Measurements from ENCODE around the gene CSF3R. TPM values are rescaled to one million over a fixed set of nuclear protein-coding genes. Genes with fewer than 3 reads are reported as not detected.
A peak's percentile ranks its signal among the peaks of the same experiment; 100 is the strongest.

The CSF3R gene
- total and polyA plus RNA-seq, 3 experiments from 2014 or later, result 0.11 to 0.40 TPM; not detected in 1

- Mint-ChIP-seq H3K27ac (no peak overlapping the region), H3K36me3 (peaks cover 0 to 5% (median 0%) of the 10 kb centered on the region in 3 donors), H3K4me3 (no peak overlapping the region), H3K4me1 (no peaks in the 10 kb centered on the region), H3K9me3 (no peaks in the 10 kb centered on the region), H3K27me3 (peaks cover 0 to 2% of the 10 kb centered on the region in 2 donors)
- DNase-seq, result no peak
- Histone ChIP-seq H3K27ac (ENCODE audit: low read depth, low read length) (no peak overlapping the region), H3K9me3 (ENCODE audit: low read length) (no peaks in the 10 kb centered on the region), H3K27me3 (ENCODE audit: insufficient read depth, low read length, poor library complexity, severe bottlenecking) (no peaks in the 10 kb centered on the region), H3K4me1 (ENCODE audit: insufficient read depth, low read length) (no peaks in the 10 kb centered on the region), H3K36me3 (ENCODE audit: insufficient read depth, low read length) (no peaks in the 10 kb centered on the region), H3K4me3 (ENCODE audit: low read length) (no peak overlapping the region)
- ChIA-PET POLR2A (no interaction called here), CTCF (interaction anchor here (0.6 kb wide), 1 partner anchor 21 kb away, joined by 3 read pairs; no protein-coding TSS in a partner anchor)
These were observed 50.1 kb downstream of the CSF3R start for GRCh38 chr1:36432616-36433015.

DNA sequence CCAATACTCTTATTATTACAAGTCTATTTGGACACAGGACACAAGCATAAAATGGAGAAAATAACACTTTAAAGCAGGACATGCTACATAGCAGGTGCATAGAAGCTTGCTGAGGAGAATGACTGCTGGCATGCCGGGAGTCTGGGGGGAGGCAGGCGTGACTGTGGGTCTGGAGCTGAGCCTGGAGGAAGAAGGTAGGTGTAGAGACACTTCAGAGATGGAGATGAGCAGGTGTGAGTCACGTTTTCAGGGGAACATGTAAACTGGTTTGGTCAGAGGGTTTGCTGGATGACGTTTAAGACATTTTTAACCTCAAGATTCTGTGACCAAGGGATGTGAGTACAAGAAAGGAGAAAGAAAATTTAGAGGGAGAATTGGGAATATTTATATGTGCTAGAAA is 56.9 kb downstream of the CSF3R start:
- H3K9me3 Mint-ChIP-seq, result no peaks in the 10 kb centered on the region
- POLR2A ChIA-PET, result no interaction called here
- peaks cover 0 to under 1% of the 10 kb centered on the region in 2 donors for H3K27me3 Mint-ChIP-seq
- peaks cover 5% of the 10 kb centered on the region for H3K4me1 ChIP-seq (ENCODE audit: insufficient read depth, low read length)
- H3K27me3 ChIP-seq (ENCODE audit: insufficient read depth, low read length, poor library complexity, severe bottlenecking), result no peaks in the 10 kb centered on the region
- H3K4me1 Mint-ChIP-seq, result peaks cover 5 to 6% (median 6%) of the 10 kb centered on the region in 3 donors
- CTCF ChIA-PET, result no interaction called here
- H3K9me3 ChIP-seq (ENCODE audit: low read length), result no peaks in the 10 kb centered on the region
- peak overlapping the region in 3 of 8 donors; percentile 8 to 54 (median 22) for H3K27ac Mint-ChIP-seq
- no peak overlapping the region for H3K4me3 ChIP-seq (ENCODE audit: low read length)
- H3K27ac ChIP-seq (ENCODE audit: low read depth, low read length), result no peak overlapping the region
- no peak overlapping the region for H3K4me3 Mint-ChIP-seq
- H3K36me3 ChIP-seq (ENCODE audit: insufficient read depth, low read length), result no peaks in the 10 kb centered on the region
- H3K36me3 Mint-ChIP-seq, result peaks cover 0 to under 1% (median 0%) of the 10 kb centered on the region in 3 donors
- no peak for DNase-seq

- H3K4me3 ChIP-seq (ENCODE audit: low read length), result no peak overlapping the region
- no peaks in the 10 kb centered on the region for H3K36me3 ChIP-seq (ENCODE audit: insufficient read depth, low read length)
- Mint-ChIP-seq H3K9me3 (no peaks in the 10 kb centered on the region), H3K36me3 (no peaks in the 10 kb centered on the region), H3K27me3 (no peaks in the 10 kb centered on the region), H3K4me3 (no peak overlapping the region), H3K27ac (peak overlapping the region in 2 of 8 donors; percentile 89 to 96), H3K4me1 (peaks cover 11 to 13% (median 13%) of the 10 kb centered on the region in 3 donors)
- H3K27me3 ChIP-seq (ENCODE audit: insufficient read depth, low read length, poor library complexity, severe bottlenecking), result no peaks in the 10 kb centered on the region
- ChIA-PET POLR2A (no interaction called here), CTCF (interaction anchor here (1.2 to 2.6 kb wide), 4 partner anchors 22 to 272 kb away, joined by 3 to 23 read pairs (median 4); no protein-coding TSS in a partner anchor)
- DNase-seq, result no peak
- H3K27ac ChIP-seq (ENCODE audit: low read depth, low read length), result no peak overlapping the region
- H3K4me1 ChIP-seq (ENCODE audit: insufficient read depth, low read length), result peaks cover 23% of the 10 kb centered on the region
- no peaks in the 10 kb centered on the region for H3K9me3 ChIP-seq (ENCODE audit: low read length)
These were observed 61.1 kb downstream of the CSF3R start for GRCh38 chr1:36421649-36422048.

- peak; percentile 76 to 89 (median 83) for DNase-seq
- Histone ChIP-seq H3K9me3 (ENCODE audit: low read length) (no peaks in the 10 kb centered on the region), H3K36me3 (ENCODE audit: insufficient read depth, low read length) (no peaks in the 10 kb centered on the region), H3K27me3 (ENCODE audit: insufficient read depth, low read length, poor library complexity, severe bottlenecking) (no peaks in the 10 kb centered on the region), H3K4me1 (ENCODE audit: insufficient read depth, low read length) (peaks cover 23% of the 10 kb centered on the region), H3K27ac (ENCODE audit: low read depth, low read length) (no peak overlapping the region), H3K4me3 (ENCODE audit: low read length) (peak overlapping the region; percentile 33)
- Mint-ChIP-seq H3K9me3 (no peaks in the 10 kb centered on the region), H3K36me3 (no peaks in the 10 kb centered on the region), H3K4me3 (peak overlapping the region in 6 of 7 donors; percentile 58 to 77 (median 68)), H3K27me3 (no peaks in the 10 kb centered on the region), H3K27ac (peak overlapping the region; percentile 56 to 96 (median 88)), H3K4me1 (peaks cover 11 to 13% (median 13%) of the 10 kb centered on the region in 3 donors)
- CTCF ChIA-PET, result interaction anchor here (1.2 to 2.6 kb wide), 4 partner anchors 78 to 302 kb away, joined by 3 to 23 read pairs (median 12); no protein-coding TSS in a partner anchor
- POLR2A ChIA-PET, result no interaction called here
These were observed 61.8 kb downstream of the CSF3R start for GRCh38 chr1:36420836-36421317.

- H3K27me3 ChIP-seq (ENCODE audit: insufficient read depth, low read length, poor library complexity, severe bottlenecking), result no peaks in the 10 kb centered on the region
- no peak for DNase-seq
These were observed 62.3 kb downstream of the CSF3R start for GRCh38 chr1:36420409-36420808.

DNA sequence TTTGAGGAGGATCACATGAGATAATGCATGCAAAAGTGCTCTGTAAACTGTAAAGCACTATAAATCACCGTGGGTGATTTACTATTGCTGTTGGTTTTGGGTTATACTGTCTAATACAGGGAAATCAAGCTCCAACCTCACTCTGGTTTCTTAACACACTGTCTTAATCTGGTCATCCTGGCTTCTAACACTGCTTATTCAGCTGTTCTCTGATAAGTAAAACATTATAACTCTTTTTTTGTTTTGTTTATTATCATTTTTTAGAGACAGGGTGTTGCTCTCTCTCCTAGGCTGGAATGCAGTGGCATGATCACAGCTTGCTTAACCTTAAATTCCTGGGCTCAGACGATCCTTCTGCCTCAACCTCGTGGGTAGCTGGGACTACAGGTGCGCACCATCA is 63.1 kb downstream of the CSF3R start:
- CTCF ChIA-PET, result interaction anchor here (0.7 to 2.4 kb wide), 9 partner anchors 8 to 301 kb away, joined by 3 to 22 read pairs (median 4); partner anchors contain the start of genes OSCP1, SH3D21 and TRAPPC3
- no peak overlapping the region for H3K27ac ChIP-seq (ENCODE audit: low read depth, low read length)
- no peak for DNase-seq
- H3K4me1 ChIP-seq (ENCODE audit: insufficient read depth, low read length), result peaks cover 23% of the 10 kb centered on the region
- POLR2A ChIA-PET, result no interaction called here
- Mint-ChIP-seq H3K36me3 (no peaks in the 10 kb centered on the region), H3K9me3 (no peaks in the 10 kb centered on the region), H3K4me1 (peaks cover 11 to 13% (median 13%) of the 10 kb centered on the region in 3 donors), H3K27ac (no peak overlapping the region), H3K27me3 (no peaks in the 10 kb centered on the region), H3K4me3 (no peak overlapping the region)
- no peaks in the 10 kb centered on the region for H3K9me3 ChIP-seq (ENCODE audit: low read length)
- H3K36me3 ChIP-seq (ENCODE audit: insufficient read depth, low read length), result no peaks in the 10 kb centered on the region
- H3K27me3 ChIP-seq (ENCODE audit: insufficient read depth, low read length, poor library complexity, severe bottlenecking), result no peaks in the 10 kb centered on the region
- H3K4me3 ChIP-seq (ENCODE audit: low read length), result no peak overlapping the region

More at GRCh38 chr1:36420409-36420808, 62.3 kb downstream of the CSF3R start:
- peaks cover 23% of the 10 kb centered on the region for H3K4me1 ChIP-seq (ENCODE audit: insufficient read depth, low read length)
- ChIA-PET POLR2A (no interaction called here), CTCF (interaction anchor here (0.6 to 2.4 kb wide), 7 partner anchors 9 to 302 kb away, joined by 3 to 22 read pairs (median 5); partner anchors contain the start of genes OSCP1, SH3D21 and TRAPPC3)
- peak overlapping the region; percentile 56 to 96 (median 88) for H3K27ac Mint-ChIP-seq
- no peak overlapping the region for H3K27ac ChIP-seq (ENCODE audit: low read depth, low read length)
- H3K4me3 ChIP-seq (ENCODE audit: low read length), result peak overlapping the region; percentile 33
- peaks cover 11 to 13% (median 13%) of the 10 kb centered on the region in 3 donors for H3K4me1 Mint-ChIP-seq
- no peaks in the 10 kb centered on the region for H3K27me3 Mint-ChIP-seq
- H3K9me3 ChIP-seq (ENCODE audit: low read length), result no peaks in the 10 kb centered on the region
- no peaks in the 10 kb centered on the region for H3K9me3 Mint-ChIP-seq
- H3K36me3 Mint-ChIP-seq, result no peaks in the 10 kb centered on the region
- no peaks in the 10 kb centered on the region for H3K36me3 ChIP-seq (ENCODE audit: insufficient read depth, low read length)
- H3K4me3 Mint-ChIP-seq, result peak overlapping the region in 6 of 7 donors; percentile 58 to 77 (median 68)

DNA sequence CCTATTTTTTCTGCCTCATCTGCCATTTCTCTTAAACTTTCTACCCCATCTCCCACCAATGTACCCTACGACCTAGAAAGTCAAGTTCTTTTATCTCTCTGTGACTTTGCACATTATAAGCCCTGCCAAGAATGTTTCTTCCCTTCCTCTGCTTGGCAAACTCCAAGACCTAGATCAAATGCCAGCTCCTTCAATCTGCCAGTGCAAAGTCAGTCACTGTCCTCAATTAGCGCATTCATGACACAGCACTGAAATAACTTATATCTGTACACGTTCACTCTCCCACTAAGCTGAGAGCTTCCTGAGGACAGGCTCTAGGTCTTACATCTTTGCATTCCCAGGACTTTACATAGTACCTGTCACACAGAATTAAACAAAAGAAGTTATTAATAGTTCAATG is 63.6 kb downstream of the CSF3R start:
- ChIA-PET CTCF (interaction anchor here (0.7 to 2.4 kb wide), 6 partner anchors 14 to 270 kb away, joined by 3 to 22 read pairs (median 5); partner anchors contain the start of genes OSCP1 and TRAPPC3), POLR2A (no interaction called here)
- H3K4me1 Mint-ChIP-seq, result peaks cover 11 to 13% (median 13%) of the 10 kb centered on the region in 3 donors
- H3K27ac Mint-ChIP-seq, result peak overlapping the region in 1 of 8 donors; percentile 32
- H3K36me3 ChIP-seq (ENCODE audit: insufficient read depth, low read length), result no peaks in the 10 kb centered on the region
- H3K27me3 ChIP-seq (ENCODE audit: insufficient read depth, low read length, poor library complexity, severe bottlenecking), result no peaks in the 10 kb centered on the region
- no peaks in the 10 kb centered on the region for H3K9me3 ChIP-seq (ENCODE audit: low read length)
- no peaks in the 10 kb centered on the region for H3K36me3 Mint-ChIP-seq
- H3K27me3 Mint-ChIP-seq, result no peaks in the 10 kb centered on the region
- peaks cover 23% of the 10 kb centered on the region for H3K4me1 ChIP-seq (ENCODE audit: insufficient read depth, low read length)
- H3K27ac ChIP-seq (ENCODE audit: low read depth, low read length), result no peak overlapping the region
- no peak overlapping the region for H3K4me3 Mint-ChIP-seq
- DNase-seq, result no peak
- H3K4me3 ChIP-seq (ENCODE audit: low read length), result no peak overlapping the region
- no peaks in the 10 kb centered on the region for H3K9me3 Mint-ChIP-seq

GRCh38 chr1:36417931-36418330 is 64.8 kb downstream of the CSF3R start:
- no peak overlapping the region for H3K4me3 ChIP-seq (ENCODE audit: low read length)
- H3K27ac ChIP-seq (ENCODE audit: low read depth, low read length), result no peak overlapping the region
- H3K9me3 ChIP-seq (ENCODE audit: low read length), result no peaks in the 10 kb centered on the region
- peaks cover 23% of the 10 kb centered on the region for H3K4me1 ChIP-seq (ENCODE audit: insufficient read depth, low read length)
- POLR2A ChIA-PET, result no interaction called here
- no peaks in the 10 kb centered on the region for H3K36me3 ChIP-seq (ENCODE audit: insufficient read depth, low read length)
- Mint-ChIP-seq H3K36me3 (no peaks in the 10 kb centered on the region), H3K27me3 (no peaks in the 10 kb centered on the region), H3K4me1 (peaks cover 11 to 13% (median 13%) of the 10 kb centered on the region in 3 donors), H3K27ac (peak overlapping the region in 2 of 8 donors; percentile 61 to 73), H3K9me3 (no peaks in the 10 kb centered on the region), H3K4me3 (no peak overlapping the region)
- no peaks in the 10 kb centered on the region for H3K27me3 ChIP-seq (ENCODE audit: insufficient read depth, low read length, poor library complexity, severe bottlenecking)
- DNase-seq, result no peak
- CTCF ChIA-PET, result interaction anchor here (0.6 kb wide), 1 partner anchor 111 kb away, joined by 3 read pairs; the partner anchor contains the start of gene SH3D21

Measured in CD8-positive, alpha-beta memory T cell (primary cell).